HepG2 (cell line): ENCODE measurements around the gene ACTN4. TPM values are rescaled to one million over a fixed set of nuclear protein-coding genes. Genes with fewer than 3 reads are reported as not detected.

Source experiments
- CBX5 ChIP-seq: sonication (generic); formaldehyde crosslinking; IDR thresholded peaks from 2 replicates; pipeline ENCODE4 v1.4.0; 2020; ENCODE audit warnings: missing genetic modification reagents, borderline replicate concordance
- JDP2 ChIP-seq: sonication (generic); formaldehyde crosslinking; IDR thresholded peaks from 2 replicates; pipeline ENCODE4 v1.8.1; 2022; ENCODE audit warnings: missing genetic modification reagents, borderline replicate concordance
- KMT2B ChIP-seq: IDR thresholded peaks from 2 replicates; pipeline ENCODE4 v1.6.1; 2016; ENCODE audit warnings: missing genetic modification reagents, missing compliant biosample characterization
- NFIB ChIP-seq: sonication (generic); formaldehyde crosslinking; IDR thresholded peaks from 2 replicates; pipeline ENCODE4 v1.9.0; 2021; ENCODE audit warnings: missing genetic modification reagents, mild to moderate bottlenecking, borderline replicate concordance
- NR2F2 ChIP-seq: IDR thresholded peaks from 2 replicates; pipeline ENCODE4 v1.6.1; 2012; ENCODE audit warnings: low read depth, inconsistent platforms, borderline replicate concordance
- SYNCRIP ChIP-seq: fragments of 200-400 bp; formaldehyde crosslinking; IDR thresholded peaks from 2 replicates; pipeline ENCODE4 v1.6.1; 2018; ENCODE audit warnings: mild to moderate bottlenecking, low read depth, low read length; ENCODE audit not compliant: insufficient read depth
- TARDBP ChIP-seq: sonication (generic); formaldehyde crosslinking; IDR thresholded peaks from 2 replicates; pipeline ENCODE4 v1.8.0; 2022; ENCODE audit warnings: mild to moderate bottlenecking, missing genetic modification reagents
- TCF7 ChIP-seq: sonication (generic); IDR thresholded peaks from 2 replicates; pipeline ENCODE4 v1.6.1; 2016; ENCODE audit warnings: antibody characterized with exemption, low read depth
- ZBTB20 ChIP-seq: sonication (generic); formaldehyde crosslinking; IDR thresholded peaks from 2 replicates; pipeline ENCODE4 v1.8.1; 2023; ENCODE audit warnings: missing genetic modification reagents, low read depth, mild to moderate bottlenecking, borderline replicate concordance
- ZFX ChIP-seq: sonication (generic); formaldehyde crosslinking; IDR thresholded peaks from 2 replicates; pipeline ENCODE4 v1.4.0; 2020; ENCODE audit warnings: mild to moderate bottlenecking, low read depth, missing genetic modification reagents, moderate library complexity
- ZNF317 ChIP-seq: sonication (generic); formaldehyde crosslinking; IDR thresholded peaks from 2 replicates; pipeline ENCODE4 v1.5.0; 2020; ENCODE audit warnings: mild to moderate bottlenecking, missing genetic modification reagents
- ZNF383 ChIP-seq: sonication (generic); formaldehyde crosslinking; IDR thresholded peaks from 2 replicates; pipeline ENCODE4 v1.4.0; 2020; ENCODE audit warnings: missing genetic modification reagents, mild to moderate bottlenecking, borderline replicate concordance
- ZNF557 ChIP-seq: sonication (generic); formaldehyde crosslinking; IDR thresholded peaks from 2 replicates; pipeline ENCODE4 v1.4.0; 2020; ENCODE audit warnings: missing genetic modification reagents
- ZNF780A ChIP-seq: sonication (generic); formaldehyde crosslinking; IDR thresholded peaks from 2 replicates; pipeline ENCODE4 v1.8.0; 2022; ENCODE audit warnings: mild to moderate bottlenecking, missing genetic modification reagents, moderate library complexity
- ZNF781 ChIP-seq: sonication (generic); formaldehyde crosslinking; IDR thresholded peaks from 2 replicates; pipeline ENCODE4 v1.5.1; 2020; ENCODE audit warnings: borderline replicate concordance, mild to moderate bottlenecking, missing genetic modification reagents; ENCODE audit errors: not compliant biosample characterization
- ZNF83 ChIP-seq: sonication (generic); formaldehyde crosslinking; IDR thresholded peaks from 2 replicates; pipeline ENCODE4 v1.4.0; 2020; ENCODE audit warnings: missing genetic modification reagents, mild to moderate bottlenecking, borderline replicate concordance
- ZSCAN21 ChIP-seq: sonication (generic); formaldehyde crosslinking; IDR thresholded peaks from 2 replicates; pipeline ENCODE4 v1.8.0; 2022; ENCODE audit warnings: mild to moderate bottlenecking, missing genetic modification reagents, moderate library complexity, borderline replicate concordance
- polyA plus RNA-seq, 8 experiments: library from polyadenylated mRNA; depleted of rRNA in 3 of 8; stranded (reverse) in 7 of 8; unstranded in 1 of 8; fragments of >200 nt; fragmentation: Illumina TruSeq in 4 of 8; extraction: Trizol in 4 of 8; gene quantifications; 2 replicates each; pipeline versions ENCODE4 v1.2.1 to v1.2.3, GENCODE V29; 2011 to 2016; ENCODE audit warnings: low read depth in 4 of 8, missing spikeins in 1 of 8, mixed read lengths in 1 of 8; ENCODE audit not compliant: insufficient read depth in 1 of 8
- total RNA-seq, 5 experiments: library from RNA; depleted of rRNA; stranded (reverse); fragments of >200 nt; fragmentation: Illumina TruSeq; extraction: Trizol; gene quantifications; 2 replicates each; pipeline ENCODE4 v1.2.3, GENCODE V29; 2016; ENCODE audit warnings: low read depth in 1 of 5
- TF ChIP-seq, protein P1 (sequence below): sonication (generic); formaldehyde crosslinking; IDR thresholded peaks from 2 replicates; pipeline ENCODE4; 2020; ENCODE audit warnings: missing genetic modification reagents, mild to moderate bottlenecking, borderline replicate concordance
- TF ChIP-seq, protein P2 (sequence below): IDR thresholded peaks from 2 replicates; pipeline ENCODE4 v1.6.1; 2012; ENCODE audit warnings: inconsistent platforms
- TF ChIP-seq, protein P3 (sequence below): sonication (generic); formaldehyde crosslinking; IDR thresholded peaks from 2 replicates; pipeline ENCODE4 v1.8.0; 2022; ENCODE audit warnings: low read depth, missing genetic modification reagents
- TF ChIP-seq, protein P4 (sequence below): sonication (generic); formaldehyde crosslinking; IDR thresholded peaks from 2 replicates; pipeline ENCODE4 v1.8.0; 2022; ENCODE audit warnings: mild to moderate bottlenecking, missing genetic modification reagents, borderline replicate concordance

Gene ACTN4
- total and polyA plus RNA-seq, 2 of the 13 experiments (the other 11 are each of a cell fraction or from before 2014, with no cell fraction given): 171 to 192 TPM

DNA sequence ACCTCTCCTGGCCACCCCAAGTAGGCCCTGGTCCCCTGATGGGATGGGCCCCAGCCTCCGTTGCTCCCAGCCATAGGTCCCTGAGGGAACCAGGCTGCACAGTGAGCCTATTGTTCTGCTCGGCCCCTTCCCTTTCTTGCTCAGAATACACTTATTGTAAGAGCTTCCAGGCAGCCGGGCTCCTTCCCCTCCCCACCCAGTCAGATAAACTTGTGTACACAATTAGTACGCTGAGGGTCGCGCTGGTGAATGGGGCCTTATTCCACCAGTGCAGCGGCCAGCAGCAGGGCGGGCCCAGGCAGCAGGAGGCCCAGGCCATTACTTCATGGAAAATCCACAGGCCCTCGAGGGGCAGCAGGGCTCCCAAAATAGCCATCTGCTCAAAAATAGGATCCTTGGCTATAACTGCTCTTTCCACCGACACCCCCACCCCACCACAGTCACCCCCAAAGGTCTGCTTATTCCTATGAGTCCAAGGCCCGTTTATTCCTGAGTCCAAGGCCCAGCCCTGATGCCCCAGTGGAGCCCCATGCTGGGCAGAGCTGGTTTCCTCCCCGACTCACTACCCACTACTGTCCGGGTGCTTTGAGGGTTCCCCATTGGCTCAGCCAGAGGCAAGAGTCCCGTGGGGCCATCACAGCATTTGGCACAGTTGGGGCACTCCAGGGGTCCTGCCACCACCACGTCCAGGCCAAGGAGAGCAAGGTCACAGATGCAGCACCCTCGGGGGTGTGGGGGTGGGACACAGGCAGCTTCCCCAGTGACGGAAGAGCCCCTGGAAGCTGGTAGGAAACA is 74.7 kb downstream of the ACTN4 start (continued):
- TF ChIP-seq, protein P1, sequence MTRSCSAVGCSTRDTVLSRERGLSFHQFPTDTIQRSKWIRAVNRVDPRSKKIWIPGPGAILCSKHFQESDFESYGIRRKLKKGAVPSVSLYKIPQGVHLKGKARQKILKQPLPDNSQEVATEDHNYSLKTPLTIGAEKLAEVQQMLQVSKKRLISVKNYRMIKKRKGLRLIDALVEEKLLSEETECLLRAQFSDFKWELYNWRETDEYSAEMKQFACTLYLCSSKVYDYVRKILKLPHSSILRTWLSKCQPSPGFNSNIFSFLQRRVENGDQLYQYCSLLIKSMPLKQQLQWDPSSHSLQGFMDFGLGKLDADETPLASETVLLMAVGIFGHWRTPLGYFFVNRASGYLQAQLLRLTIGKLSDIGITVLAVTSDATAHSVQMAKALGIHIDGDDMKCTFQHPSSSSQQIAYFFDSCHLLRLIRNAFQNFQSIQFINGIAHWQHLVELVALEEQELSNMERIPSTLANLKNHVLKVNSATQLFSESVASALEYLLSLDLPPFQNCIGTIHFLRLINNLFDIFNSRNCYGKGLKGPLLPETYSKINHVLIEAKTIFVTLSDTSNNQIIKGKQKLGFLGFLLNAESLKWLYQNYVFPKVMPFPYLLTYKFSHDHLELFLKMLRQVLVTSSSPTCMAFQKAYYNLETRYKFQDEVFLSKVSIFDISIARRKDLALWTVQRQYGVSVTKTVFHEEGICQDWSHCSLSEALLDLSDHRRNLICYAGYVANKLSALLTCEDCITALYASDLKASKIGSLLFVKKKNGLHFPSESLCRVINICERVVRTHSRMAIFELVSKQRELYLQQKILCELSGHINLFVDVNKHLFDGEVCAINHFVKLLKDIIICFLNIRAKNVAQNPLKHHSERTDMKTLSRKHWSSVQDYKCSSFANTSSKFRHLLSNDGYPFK (CRISPR knock-in tag): no peak
- TF ChIP-seq, protein P2, sequence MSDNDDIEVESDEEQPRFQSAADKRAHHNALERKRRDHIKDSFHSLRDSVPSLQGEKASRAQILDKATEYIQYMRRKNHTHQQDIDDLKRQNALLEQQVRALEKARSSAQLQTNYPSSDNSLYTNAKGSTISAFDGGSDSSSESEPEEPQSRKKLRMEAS: peak; percentile 77
- TF ChIP-seq ZNF780A (CRISPR knock-in tag) (no peak; the same call in 1 of the 2 replicates), TARDBP (peak; percentile 81), CBX5 (CRISPR knock-in tag) (no peak), ZNF83 (CRISPR knock-in tag) (no peak), SYNCRIP (no peak), ZBTB20 (peak; percentile 82), ZNF317 (CRISPR knock-in tag) (peak; percentile 37; the same call in 1 of the 2 replicates), ZNF781 (CRISPR knock-in tag) (no peak), JDP2 (CRISPR knock-in tag) (no peak), ZFX (CRISPR knock-in tag) (peak; percentile 93), TCF7 (no peak), ZSCAN21 (CRISPR knock-in tag) (0 out of 2 replicates have a peak, but pooled peaks have one; percentile 11), ZNF557 (CRISPR knock-in tag) (no peak), ZNF383 (CRISPR knock-in tag) (no peak), KMT2B (no peak), NFIB (no peak), NR2F2 (no peak)
- TF ChIP-seq, protein P3, sequence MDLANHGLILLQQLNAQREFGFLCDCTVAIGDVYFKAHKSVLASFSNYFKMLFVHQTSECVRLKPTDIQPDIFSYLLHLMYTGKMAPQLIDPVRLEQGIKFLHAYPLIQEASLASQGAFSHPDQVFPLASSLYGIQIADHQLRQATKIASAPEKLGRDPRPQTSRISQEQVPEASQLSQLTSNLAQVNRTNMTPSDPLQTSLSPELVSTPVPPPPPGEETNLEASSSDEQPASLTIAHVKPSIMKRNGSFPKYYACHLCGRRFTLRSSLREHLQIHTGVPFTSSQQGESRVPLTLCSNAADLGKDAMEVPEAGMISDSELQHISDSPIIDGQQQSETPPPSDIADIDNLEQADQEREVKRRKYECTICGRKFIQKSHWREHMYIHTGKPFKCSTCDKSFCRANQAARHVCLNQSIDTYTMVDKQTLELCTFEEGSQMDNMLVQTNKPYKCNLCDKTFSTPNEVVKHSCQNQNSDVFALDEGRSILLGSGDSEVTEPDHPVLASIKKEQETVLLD (CRISPR knock-in tag): no peak
- TF ChIP-seq, protein P4, sequence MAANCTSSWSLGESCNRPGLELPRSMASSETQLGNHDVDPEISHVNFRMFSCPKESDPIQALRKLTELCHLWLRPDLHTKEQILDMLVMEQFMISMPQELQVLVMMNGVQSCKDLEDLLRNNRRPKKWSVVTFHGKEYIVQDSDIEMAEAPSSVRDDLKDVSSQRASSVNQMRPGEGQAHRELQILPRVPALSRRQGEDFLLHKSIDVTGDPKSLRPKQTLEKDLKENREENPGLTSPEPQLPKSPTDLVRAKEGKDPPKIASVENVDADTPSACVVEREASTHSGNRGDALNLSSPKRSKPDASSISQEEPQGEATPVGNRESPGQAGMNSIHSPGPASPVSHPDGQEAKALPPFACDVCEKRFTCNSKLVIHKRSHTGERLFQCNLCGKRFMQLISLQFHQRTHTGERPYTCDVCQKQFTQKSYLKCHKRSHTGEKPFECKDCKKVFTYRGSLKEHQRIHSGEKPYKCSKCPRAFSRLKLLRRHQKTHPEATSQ: peak; percentile 29; the same call in 1 of the 2 replicates
